Fibroblast of skin of right biceps (primary cell): ENCODE data around the gene CELSR1.
A peak's percentile ranks its signal among the peaks of the same experiment; 100 is the strongest.
"Not testable (repeated sequence)": the region's sequence is repeated elsewhere in the genome, so short reads cannot be mapped to it uniquely, and the experiment has no call there.

ENCODE experiments used
- DNase-seq: peaks from one replicate; pipeline ENCODE4 v3.0.0-alpha.2; 2013

CELSR1 gene

GRCh38 chr22:46531581-46532175 is 5.7 kb downstream of the CELSR1 start:
- DNase-seq = no peak

DNA sequence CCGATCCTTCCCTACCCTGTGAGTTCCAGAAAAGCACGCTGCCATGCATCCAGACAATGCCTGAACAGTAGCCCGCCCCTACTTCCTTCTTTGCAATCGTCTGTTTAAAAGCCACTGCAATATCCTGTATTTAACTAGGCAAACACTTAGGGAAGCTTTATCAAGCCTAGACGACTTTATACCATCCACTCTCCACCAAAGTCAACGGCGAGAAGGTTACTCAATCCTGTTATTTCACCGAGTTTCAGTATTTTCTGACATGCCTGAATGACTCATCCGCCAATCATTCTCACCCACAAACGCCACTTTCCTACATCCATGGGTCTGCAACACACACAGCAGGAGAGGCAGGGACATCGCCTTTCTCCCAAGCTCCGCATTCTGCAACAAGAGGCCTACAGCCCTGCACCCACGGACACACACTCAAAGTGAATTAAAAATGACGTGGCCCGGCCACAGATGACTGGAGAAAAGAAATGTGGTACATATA is 9.3 kb downstream of the CELSR1 start:
- DNase-seq = peak; percentile 38

DNA sequence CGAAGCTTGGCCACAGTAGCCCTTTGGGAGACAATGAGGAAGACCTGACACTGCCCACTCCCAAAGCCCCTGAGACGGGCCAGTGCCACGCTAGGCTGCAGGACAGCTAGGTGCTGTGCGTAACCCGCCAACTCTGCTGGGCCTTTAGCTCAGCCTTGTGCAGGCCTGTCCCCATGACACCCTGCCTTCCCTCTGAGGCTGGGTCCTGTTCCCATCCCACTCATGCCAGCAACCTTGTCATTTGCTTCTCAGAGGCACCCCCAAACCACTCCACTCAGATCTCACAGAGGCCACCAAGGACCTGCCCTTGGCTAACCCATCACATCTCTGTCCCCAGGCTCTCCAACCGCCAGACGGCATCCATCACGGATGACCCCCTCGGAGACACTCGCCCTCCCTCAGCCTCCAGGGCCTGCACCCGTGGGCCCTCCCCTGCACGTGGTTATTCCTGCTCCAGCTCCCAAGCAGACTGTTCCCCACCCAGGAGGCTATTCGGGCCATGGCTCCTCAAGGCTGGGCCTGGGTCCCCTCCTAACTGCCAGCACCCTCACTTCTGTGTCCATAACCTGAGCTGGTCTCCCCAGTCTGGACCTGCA is 11.1 kb downstream of the CELSR1 start:
- no peak for DNase-seq

GRCh38 chr22:46525389-46526243 is 11.8 kb downstream of the CELSR1 start:
- DNase-seq = no peak

- DNase-seq = no peak
These were observed 13.1 kb downstream of the CELSR1 start for GRCh38 chr22:46524203-46524740.

- DNase-seq = no peak
These were observed 14.6 kb downstream of the CELSR1 start for GRCh38 chr22:46522797-46523196.

DNA sequence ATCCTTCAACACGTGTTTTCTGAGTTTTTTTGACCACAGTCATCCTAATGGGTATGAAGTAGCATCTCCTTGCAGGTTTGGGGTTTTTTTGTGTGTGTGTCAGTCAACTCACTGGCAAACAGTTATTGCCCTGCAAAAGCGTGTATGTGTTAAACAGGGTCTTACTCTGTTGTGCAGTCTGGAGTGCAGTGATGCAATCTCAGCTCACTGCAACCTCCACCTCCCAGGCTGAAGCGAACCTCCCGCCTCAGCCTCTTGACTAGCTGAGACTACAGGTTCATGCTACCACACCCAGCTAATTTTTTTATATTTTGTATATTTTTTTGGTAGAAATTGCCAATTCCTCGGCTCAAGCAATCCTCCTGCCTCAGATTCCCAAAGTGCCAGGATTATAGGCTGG is 15.4 kb downstream of the CELSR1 start:
- DNase-seq = no peak

- DNase-seq = no peak
These were observed 16.5 kb downstream of the CELSR1 start for GRCh38 chr22:46520880-46521279.

DNA sequence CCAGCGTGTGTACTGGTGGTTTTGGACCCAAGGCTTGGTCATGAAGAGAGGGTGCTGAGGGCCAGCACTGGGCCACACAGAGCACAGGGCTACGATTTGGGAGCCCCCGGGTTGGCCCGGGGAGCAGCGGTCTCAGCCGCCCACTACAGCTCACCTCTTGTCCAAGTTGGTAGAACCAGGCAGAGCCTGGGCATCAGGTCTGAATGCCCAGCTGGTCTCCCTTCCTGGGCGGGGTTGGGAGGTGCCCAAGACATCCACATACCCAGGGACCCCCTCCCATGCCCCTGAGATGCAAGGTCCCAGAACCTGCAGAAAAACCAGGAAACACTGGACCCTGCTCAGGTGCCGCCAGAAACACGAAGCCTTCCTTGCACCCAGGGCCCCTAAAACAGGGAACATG is 18.0 kb downstream of the CELSR1 start:
- no peak for DNase-seq

DNA sequence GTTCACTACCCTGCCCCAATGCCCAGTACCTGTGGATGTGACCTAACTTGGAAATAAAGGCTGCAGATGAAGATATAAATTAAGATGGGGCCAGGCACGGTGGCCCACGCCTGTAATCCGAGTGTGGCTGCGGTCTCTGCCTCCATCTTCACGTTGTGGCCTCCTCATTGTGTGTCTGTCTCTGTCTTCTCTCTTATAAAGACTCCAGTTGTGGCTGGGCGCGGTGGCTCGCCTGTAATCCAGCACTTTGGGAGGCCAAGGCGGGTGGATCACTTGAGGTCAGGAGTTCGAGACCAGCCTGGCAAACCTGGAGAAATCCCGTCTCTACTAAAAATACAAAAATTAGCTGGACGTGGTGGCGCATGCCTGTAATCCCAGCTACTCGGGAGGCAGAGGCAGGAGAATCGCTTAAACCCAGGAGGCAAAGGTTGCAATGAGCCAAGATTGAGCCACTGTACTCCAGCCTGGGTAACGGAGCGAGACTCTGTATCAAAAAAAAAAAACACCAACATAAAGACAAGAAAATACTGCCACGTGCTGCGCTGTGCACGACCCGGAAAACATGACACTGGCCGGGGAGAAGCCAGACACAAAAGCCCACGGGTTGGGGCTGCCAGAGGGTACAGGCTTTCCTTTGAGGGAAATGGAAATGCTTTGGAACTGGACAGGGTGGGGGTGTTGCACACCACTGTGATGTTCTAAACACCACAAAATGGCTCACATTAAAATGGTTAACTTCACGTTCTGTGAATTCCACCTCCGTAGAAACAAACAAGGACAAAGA is 18.7 kb downstream of the CELSR1 start:
- no peak for DNase-seq

DNA sequence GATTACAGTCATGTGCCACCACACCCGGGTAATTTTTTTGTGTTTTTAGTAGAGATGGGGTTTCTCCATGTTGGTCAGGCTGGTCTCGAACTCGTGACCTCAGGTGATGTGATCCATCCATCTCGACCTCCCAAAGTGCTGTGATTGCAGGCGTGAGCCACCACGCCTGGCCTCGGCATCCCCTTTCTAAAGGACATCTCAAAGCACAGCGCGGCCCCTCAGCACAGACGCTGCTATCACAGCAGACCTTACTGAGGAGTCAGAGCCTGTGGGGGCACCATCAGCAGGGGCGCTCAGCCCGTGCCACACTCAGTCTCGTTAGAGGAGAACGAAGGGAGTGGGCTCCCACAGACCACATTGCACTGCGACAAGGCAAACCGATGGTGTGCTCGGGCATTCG is 19.4 kb downstream of the CELSR1 start:
- DNase-seq = no peak

DNA sequence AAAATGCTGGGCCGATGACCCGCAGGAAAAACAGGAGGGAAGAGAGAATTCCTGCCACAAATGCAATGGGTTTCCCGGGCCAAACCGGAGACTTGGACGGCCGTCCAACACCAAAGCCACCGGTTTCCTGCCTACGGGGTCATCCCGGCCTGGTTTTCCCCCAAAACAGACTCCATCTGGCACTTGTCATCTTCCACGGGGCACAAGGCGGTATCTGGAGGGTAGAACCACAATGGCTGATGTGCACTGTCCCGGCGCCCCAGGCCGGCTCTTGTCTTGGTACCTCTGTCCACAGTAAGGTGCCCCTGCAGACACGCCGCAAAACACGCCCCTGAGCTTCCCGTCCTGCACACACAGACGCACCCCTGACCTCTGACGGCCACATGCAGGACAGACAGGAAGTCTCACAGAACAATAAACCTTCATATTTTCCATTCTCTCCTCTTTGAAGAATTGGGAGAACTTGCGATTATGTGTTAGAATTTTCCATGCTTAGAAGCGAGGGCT is 20.1 kb downstream of the CELSR1 start:
- no peak for DNase-seq

- no peak for DNase-seq
These were observed 20.8 kb downstream of the CELSR1 start for GRCh38 chr22:46516638-46517037.

DNA sequence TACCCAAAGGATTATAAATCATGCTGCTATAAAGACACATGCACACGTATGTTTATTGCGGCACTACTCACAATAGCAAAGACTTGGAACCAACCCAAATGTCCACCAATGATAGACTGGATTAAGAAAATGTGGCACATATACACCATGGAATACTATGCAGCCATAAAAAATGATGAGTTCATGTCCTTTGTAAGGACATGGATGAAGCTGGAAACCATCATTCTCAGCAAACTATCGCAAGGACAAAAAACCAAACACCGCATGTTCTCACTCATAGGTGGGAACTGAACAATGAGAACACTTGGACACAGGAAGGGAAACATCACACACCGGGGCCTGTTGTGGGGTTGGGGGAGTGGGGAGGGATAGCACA is 21.3 kb downstream of the CELSR1 start:
- not testable (repeated sequence) for DNase-seq

DNA sequence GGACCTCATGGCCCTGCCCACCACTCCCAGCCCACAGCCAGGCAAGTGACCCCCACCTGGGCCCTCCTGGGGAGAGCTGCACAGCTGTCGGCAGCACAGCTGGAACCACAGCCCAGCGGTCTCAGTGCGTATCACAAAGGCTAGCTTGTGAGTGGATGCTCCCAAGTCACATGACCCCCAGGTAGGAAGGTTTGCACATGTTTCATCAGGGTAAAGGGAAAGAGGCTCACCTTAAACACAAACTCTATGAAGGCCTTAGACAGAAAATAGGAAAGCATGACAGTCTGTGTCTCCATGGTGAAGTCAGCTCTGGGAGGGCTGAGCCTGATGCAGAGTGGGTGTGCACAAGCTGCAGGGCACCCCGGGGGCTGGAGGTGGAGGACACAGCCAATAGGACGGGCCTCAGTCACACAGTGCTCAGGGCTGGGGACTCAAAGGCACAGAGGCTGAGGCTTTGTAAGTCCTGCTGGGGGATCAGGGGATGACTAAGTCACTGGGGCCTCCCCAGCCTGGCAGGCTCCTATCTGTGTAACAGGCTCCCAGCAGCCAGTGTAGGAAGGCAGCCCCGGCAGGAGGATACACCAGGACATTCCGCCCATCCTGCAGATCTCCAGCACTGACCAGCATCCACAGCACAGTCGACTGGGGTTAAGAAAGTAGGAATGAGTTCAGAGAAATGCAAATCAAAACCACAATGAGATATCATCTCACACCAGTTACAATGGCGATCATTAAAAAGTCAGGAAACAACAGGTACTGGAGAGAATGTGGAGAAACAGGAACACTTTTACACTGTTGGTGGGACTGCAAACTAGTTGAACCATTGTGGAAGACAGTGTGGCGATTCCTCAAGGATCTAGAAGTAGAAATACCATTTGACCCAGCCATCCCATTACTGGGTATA is 22.0 kb downstream of the CELSR1 start:
- peak; percentile 10 for DNase-seq

GRCh38 chr22:46514592-46515207 is 22.7 kb downstream of the CELSR1 start:
- DNase-seq = peak; percentile 54

- no peak for DNase-seq
These were observed 23.4 kb downstream of the CELSR1 start for GRCh38 chr22:46513908-46514550.

- DNase-seq = no peak
These were observed 24.7 kb downstream of the CELSR1 start for GRCh38 chr22:46512683-46513082.

DNA sequence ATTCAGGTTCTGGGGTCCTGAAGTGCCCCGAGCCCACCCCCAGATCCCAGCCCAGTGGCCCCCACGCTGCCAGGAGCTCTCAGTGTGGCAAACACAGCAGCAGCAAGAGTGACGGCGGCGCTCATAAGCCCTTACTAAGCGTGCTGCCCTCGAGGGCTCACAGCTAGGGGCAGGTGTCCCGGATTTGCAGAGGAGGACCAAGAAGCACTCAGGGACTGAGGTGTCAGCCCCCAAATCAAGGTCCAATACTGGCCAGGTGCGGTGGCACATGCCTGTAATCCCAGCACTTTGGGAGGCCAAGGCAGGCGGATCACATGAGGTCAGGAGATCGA is 25.4 kb downstream of the CELSR1 start:
- DNase-seq = no peak

DNA sequence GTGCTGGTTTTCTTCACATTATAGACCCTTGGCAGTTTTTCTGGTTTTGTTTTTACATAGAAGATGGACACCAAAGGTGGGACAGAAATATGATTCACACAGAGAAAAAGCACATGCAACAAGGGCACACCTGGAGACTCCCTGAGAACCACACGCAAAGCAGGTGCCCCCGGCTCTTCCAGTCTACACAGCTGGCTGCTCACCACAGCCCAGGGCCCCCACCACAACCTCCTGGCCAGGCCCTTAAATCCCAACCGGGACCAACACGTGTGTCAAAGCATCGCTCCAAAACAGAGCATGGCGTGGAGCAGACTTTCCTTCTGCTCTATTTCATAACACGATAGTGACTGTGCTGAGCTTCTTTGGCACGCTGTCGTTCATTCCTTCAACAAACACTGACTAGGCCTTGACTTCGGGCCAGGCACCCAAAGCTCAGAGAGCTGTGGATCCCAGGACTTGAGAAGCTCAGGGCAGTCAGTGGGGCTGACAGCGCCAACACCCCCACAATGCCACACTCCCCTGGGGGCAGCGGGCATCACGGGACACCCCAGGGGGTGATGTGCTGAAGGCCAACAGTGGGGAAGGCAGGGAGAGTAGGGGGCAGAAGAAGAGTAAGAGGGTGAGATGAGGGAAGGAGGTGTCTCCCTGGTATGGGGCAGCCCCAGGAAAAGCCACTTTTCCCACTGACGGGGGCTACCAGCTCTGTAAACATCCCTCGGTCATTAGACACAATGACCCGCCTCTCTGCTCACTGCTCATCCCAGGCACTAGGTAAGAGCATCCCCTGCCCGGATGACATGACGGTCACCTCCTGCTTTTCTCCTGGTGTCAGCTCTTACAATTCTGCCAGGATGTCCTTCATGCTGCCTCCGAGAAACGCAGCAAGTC is 26.0 kb downstream of the CELSR1 start:
- DNase-seq = no peak
